Hepatocyte (in vitro differentiated cells): ENCODE results near the gene PCDH9.

ENCODE experiments used
- EZH2 ChIP-seq: fragments of 200-600 bp; sonication (generic); IDR thresholded peaks from 2 replicates; pipeline ENCODE4 v1.6.1; 2016; ENCODE audit warnings: antibody characterized with exemption, mild to moderate bottlenecking, borderline replicate concordance
- EZH2phosphoT487 ChIP-seq: fragments of 200-600 bp; sonication (generic); IDR thresholded peaks from one replicate; pipeline ENCODE4 v1.6.1; 2018; ENCODE audit warnings: antibody characterized with exemption, mild to moderate bottlenecking, low read depth, moderate library complexity; ENCODE audit not compliant: unreplicated experiment, severe bottlenecking
- TF ChIP-seq, protein P1 (sequence below): fragments of 200-600 bp; sonication (generic); IDR thresholded peaks from 2 replicates; pipeline ENCODE4 v1.5.1; 2016; ENCODE audit warnings: antibody characterized with exemption, mild to moderate bottlenecking; ENCODE audit not compliant: poor library complexity

DNA sequence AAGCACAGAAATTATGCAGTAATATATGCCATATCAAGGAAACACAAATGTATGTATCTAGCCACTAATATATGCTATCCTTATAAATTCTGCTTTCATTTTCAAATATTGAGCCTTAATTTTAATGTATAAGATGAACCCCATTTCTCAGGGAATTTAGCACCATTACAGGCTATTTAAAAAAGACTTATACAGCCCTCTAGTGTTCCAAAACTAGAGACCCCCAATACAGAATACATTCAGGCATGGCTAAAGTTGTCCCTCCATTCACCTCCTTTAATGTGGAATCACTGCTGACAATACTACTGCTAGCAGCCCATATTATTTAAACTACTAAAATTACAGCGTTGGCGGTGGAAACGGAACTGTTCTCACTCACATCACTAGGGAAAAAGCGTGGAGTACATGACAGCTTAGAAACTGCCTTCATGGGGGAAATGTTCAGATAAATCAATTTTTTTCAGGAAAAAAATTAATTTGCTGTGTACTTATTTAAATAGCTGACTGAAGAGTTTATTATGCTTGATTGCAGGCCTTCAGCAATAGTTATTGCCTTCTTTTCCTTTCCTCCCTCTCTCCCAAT, 541.0 kb downstream of the PCDH9 start:
- TF ChIP-seq, protein P1, sequence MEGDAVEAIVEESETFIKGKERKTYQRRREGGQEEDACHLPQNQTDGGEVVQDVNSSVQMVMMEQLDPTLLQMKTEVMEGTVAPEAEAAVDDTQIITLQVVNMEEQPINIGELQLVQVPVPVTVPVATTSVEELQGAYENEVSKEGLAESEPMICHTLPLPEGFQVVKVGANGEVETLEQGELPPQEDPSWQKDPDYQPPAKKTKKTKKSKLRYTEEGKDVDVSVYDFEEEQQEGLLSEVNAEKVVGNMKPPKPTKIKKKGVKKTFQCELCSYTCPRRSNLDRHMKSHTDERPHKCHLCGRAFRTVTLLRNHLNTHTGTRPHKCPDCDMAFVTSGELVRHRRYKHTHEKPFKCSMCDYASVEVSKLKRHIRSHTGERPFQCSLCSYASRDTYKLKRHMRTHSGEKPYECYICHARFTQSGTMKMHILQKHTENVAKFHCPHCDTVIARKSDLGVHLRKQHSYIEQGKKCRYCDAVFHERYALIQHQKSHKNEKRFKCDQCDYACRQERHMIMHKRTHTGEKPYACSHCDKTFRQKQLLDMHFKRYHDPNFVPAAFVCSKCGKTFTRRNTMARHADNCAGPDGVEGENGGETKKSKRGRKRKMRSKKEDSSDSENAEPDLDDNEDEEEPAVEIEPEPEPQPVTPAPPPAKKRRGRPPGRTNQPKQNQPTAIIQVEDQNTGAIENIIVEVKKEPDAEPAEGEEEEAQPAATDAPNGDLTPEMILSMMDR: peak; percentile 43
- no peak for TF ChIP-seq EZH2
- TF ChIP-seq EZH2phosphoT487: no peak
